GM19438 (cell line): ENCODE data around the gene SYT9.

ENCODE experiments used
- ATAC-seq: cut with Tn5 transposase; IDR thresholded peaks from one replicate; pipeline ENCODE4 v1.9.1; 2021; ENCODE audit warnings: low read depth; ENCODE audit not compliant: unreplicated experiment

The SYT9 gene

GRCh38 chr11:7421136-7421535, 169.4 kb downstream of the SYT9 start:
- ATAC-seq, result no peak

GRCh38 chr11:7422544-7423331, 171.0 kb downstream of the SYT9 start:
- ATAC-seq, result no peak

GRCh38 chr11:7423946-7424345, 172.2 kb downstream of the SYT9 start:
- ATAC-seq, result no peak

- no peak for ATAC-seq
These were observed 176.0 kb downstream of the SYT9 start for GRCh38 chr11:7427733-7428132.

- ATAC-seq, result no peak
These were observed 176.5 kb downstream of the SYT9 start for GRCh38 chr11:7428196-7428595.

DNA sequence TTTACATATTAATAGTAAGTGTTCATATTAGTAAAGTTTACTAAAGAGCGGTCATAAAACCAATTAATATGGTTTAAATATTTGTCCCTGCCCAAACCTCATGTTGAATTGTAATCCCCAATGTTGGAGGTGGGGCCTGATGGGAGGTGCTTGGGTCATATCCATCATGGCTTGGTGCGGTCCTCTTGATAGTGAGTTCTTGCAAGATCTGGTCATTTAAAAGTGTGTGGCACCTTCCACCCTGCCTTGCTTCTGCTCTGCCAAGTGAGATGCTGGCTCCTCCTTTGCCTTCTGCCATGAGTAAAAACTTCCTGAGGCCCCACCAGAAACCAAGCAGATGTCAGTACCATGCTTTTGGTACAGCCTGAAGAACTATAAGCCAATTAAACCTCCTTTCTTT, 178.8 kb downstream of the SYT9 start:
- ATAC-seq, result no peak

DNA sequence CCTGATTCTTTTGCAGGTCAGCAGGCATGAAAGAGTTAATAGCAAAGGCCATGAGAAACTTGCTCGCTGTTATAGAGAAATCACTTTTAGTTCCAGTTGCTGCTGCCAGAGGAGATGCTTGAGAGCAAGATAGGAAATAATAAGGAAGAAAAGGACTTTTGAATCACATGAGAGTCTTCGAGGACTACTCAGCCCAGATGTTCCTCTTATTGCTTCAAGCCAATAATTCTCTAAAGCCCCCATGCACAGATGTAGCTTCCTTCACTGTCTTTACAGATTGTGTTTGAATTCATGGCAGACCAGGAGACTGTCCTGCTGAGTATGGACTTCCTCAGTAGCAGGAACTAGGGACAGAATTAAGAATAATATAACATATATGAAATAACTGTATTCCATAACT, 183.5 kb downstream of the SYT9 start:
- ATAC-seq, result no peak

DNA sequence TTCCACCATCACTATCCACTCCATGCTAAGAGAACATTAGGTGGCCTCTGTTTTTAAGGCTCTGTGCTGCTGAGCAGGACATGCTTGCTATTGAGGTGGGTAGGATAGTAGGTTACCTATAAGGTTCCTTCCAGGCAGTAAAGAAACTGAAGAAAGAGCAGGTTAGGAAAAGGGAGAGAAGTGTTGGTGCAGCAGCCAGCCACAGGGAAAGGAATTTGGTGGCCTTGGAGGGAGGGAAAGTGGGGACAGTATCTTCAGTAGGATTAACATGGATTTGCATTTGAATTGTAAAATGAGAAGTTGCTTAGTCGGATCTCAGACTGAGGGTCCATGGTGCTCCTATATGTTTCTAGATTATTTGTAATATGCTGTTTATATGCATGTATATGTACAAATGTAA, 184.4 kb downstream of the SYT9 start:
- no peak for ATAC-seq

GRCh38 chr11:7436657-7437056, 185.0 kb downstream of the SYT9 start:
- ATAC-seq, result peak; percentile 83

DNA sequence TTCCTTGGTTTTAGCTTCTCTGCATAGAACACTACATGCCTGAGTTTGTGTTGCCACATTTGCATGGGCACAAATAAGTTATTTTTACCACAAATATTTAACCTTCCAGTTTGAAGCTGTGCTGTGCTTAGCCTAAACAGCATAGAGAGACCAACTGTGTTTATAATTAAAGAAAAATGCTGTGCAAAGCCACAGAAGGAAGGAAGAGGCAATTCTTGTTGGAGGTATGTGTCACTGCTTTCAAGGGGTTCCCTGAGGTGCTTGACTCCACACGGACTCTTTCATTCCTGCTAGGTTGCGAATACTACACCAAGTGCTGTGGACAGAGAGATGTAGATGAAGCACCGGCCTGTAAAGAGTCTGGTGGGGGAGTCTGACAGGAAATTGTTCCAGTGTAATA, 186.0 kb downstream of the SYT9 start:
- ATAC-seq, result no peak

- ATAC-seq, result no peak
These were observed 188.1 kb downstream of the SYT9 start for GRCh38 chr11:7439746-7440320.

DNA sequence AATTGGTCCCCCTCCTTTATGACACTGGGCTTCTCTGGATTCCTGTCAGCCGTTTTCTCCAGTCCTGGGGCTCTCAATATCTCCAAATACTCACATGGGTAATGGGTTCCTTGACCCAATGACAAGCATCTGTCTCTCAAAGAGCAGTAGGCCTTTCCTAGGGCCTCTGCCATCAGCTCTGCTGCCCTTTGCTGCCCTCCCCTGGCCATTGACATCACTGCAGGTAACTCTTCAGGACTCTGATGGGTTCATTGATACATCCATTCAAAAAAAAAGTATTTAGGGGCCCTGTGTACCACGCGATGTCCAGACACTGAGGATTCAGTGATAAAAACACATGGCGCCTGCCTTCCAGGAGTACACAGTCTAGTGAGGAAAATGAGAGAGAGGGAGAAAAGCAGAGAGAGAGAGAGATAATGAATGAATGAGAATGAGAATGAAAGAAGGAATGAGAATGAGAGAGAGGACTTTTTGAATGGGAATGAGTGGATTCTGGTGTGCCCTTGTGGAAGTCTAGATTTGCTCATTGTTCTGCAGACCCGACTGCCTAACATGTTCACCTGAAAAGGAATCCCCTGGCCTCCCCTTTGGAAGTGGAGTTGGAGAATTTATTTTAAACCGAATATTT, 191.0 kb downstream of the SYT9 start:
- peak; percentile 86 for ATAC-seq

- no peak for ATAC-seq
These were observed 192.6 kb downstream of the SYT9 start for GRCh38 chr11:7444091-7444981.

DNA sequence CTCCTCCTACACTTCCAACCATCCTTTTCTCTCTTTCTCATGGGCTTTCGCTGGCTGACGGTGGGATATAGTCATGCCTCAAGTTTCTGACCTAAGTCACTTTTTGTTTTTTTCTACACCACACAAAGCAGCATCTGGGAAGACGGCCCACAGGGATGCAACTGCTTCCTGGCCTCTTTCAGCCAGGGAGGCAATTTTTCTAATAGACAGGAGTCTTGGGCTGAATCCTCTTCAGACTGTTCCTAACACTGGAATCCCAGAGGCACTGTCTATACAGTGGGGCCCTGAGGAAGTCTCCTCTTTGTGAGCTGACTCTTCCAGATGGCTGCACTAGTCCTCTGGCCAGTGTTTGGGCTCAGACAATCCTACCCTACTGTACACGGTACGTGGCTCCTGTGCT, 193.9 kb downstream of the SYT9 start:
- ATAC-seq, result no peak

GRCh38 chr11:7448201-7448600, 196.5 kb downstream of the SYT9 start:
- no peak for ATAC-seq

GRCh38 chr11:7449211-7449840, 197.6 kb downstream of the SYT9 start:
- ATAC-seq, result no peak

DNA sequence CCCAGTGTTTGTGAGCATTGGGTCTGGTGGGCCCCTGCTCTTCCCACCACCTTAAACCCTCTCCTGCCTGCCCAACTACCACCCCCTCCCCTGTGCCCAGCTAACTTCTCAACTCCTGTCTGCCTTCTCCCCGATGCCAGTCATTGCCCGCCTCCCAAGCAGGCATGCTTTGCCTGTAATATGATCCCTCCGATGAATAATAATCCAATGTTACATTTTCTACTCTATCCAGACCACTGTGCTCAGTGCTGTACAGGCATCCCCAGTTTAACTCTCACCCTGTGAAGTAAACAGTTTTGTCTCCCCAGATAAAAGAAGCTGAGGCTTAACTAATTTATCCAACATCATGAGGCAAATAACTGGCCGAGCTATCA, 198.1 kb downstream of the SYT9 start:
- ATAC-seq, result no peak

DNA sequence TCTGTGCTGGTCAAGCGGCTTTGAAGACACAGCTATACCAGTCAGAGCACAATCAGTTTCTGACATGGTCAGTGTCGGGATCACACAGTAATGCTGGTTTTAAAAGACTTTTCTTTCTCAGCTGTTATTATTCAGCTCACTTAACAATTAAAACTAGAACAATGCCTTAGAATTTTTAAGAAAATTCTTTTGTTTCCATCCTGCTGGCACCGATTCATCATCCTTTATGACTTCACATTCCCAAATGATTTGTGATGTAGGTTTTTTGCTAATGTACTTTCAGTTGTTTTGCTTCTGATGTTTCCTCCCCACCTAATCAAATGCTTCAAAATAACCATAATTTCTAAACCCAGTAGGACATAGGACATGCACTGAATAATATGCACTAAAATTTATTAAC, 199.1 kb downstream of the SYT9 start:
- no peak for ATAC-seq

GRCh38 chr11:7451520-7451919, 199.8 kb downstream of the SYT9 start:
- no peak for ATAC-seq

GRCh38 chr11:7451952-7452494, 200.3 kb downstream of the SYT9 start:
- ATAC-seq, result no peak
